Measurements from ENCODE around the gene RGS8. TPM values are rescaled to one million over a fixed set of nuclear protein-coding genes. Genes with fewer than 3 reads are reported as not detected.

RGS8 gene
- polyA plus RNA-seq, 1 of the 3 experiments (the other 2 are of a cell fraction): not detected

DNA sequence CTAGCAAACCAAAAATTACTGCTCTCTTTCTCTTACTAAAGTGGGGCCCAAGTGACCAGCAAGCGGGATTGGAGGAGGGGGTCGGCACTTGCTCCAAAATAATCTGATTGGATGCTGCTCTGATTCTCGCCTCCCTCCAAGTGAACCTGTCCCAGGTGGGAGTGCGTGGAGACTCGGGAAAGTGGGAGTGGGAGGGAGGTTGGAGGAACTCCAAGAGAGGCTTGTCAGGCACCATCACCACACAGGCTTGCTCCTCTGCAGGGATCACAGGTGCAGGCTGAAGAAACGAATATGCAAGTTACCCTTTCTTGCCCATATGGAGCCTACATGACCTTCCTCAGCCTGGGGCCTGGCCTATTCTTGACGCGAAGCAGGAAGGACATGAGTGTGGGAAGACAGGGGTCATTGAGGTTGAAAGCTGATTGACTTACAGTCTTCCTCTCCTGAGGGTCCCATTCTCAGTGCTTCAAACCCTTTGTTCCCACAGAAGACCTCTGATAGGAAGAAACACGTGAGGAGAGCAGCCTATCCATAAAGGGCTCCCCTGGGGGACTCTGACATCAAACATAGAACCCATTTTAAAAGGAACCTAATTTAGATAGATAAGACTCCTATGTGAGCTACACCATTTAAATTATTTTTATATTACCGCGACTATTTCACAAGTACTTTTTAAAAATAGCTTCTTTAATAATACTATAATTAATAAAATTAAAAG is 14.2 kb downstream of the RGS8 start:
- 63% methylated on average over 11 of the region's 11 CpGs for WGBS (ENCODE audit: low lambda C conversion rate)
- Histone ChIP-seq H2AFZ (ENCODE audit: low read depth) (no peak overlapping the region), H3K4me2 (no peak overlapping the region), H3K9me3 (no peaks in the 10 kb centered on the region), H3K27me3 (ENCODE audit: insufficient read depth) (peaks cover 12% of the 10 kb centered on the region; the same call in 1 of the 2 replicates), H3K9me2 (no peaks in the 10 kb centered on the region), H3K4me3 (ENCODE audit: low read depth in 2 of 2, low read length in 1 of 2) (no peak overlapping the region), H3K36me3 (replicated peaks in 1 of 2; ENCODE audit: control insufficient read depth in 1 of 2, insufficient read depth in 2 of 2, low read length in 1 of 2) (no peaks in the 10 kb centered on the region), H3K27ac (ENCODE audit: low read depth in 2 of 2, low read length in 1 of 2) (no peak overlapping the region), H4K20me1 (ENCODE audit: insufficient read depth) (no peaks in the 10 kb centered on the region), H3K9ac (no peak overlapping the region), H3F3A (replicated peaks; ENCODE audit: insufficient read depth) (no peaks in the 10 kb centered on the region), H3K4me1 (ENCODE audit: control insufficient read depth in 1 of 2, insufficient read depth in 2 of 2, low read depth in 1 of 2, low read length in 1 of 2) (peaks cover 0 to 18% of the 10 kb centered on the region in 2 experiments; a peak in 2 of 4 replicates), H3K79me2 (ENCODE audit: insufficient read depth) (no peaks in the 10 kb centered on the region)
- ChIA-PET CTCF (interaction anchor here (6.4 kb wide), 1 partner anchor 113 kb away, joined by 38 read pairs; no protein-coding TSS in a partner anchor), POLR2A (no interaction called here)
- no peak for TF ChIP-seq MXI1 (IDR thresholded peaks at IDR 0.05; ENCODE audit: low read depth, low read length)
- no peak for TF ChIP-seq JUND (IDR thresholded peaks at IDR 0.05)
- TF ChIP-seq, protein P1, sequence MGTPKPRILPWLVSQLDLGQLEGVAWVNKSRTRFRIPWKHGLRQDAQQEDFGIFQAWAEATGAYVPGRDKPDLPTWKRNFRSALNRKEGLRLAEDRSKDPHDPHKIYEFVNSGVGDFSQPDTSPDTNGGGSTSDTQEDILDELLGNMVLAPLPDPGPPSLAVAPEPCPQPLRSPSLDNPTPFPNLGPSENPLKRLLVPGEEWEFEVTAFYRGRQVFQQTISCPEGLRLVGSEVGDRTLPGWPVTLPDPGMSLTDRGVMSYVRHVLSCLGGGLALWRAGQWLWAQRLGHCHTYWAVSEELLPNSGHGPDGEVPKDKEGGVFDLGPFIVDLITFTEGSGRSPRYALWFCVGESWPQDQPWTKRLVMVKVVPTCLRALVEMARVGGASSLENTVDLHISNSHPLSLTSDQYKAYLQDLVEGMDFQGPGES (IDR thresholded peaks at IDR 0.05; ENCODE audit: low read depth, low read length): no peak
- no peak for TF ChIP-seq YY1 (IDR thresholded peaks at IDR 0.05; ENCODE audit: low read depth)
- DNase-seq: no peak

DNA sequence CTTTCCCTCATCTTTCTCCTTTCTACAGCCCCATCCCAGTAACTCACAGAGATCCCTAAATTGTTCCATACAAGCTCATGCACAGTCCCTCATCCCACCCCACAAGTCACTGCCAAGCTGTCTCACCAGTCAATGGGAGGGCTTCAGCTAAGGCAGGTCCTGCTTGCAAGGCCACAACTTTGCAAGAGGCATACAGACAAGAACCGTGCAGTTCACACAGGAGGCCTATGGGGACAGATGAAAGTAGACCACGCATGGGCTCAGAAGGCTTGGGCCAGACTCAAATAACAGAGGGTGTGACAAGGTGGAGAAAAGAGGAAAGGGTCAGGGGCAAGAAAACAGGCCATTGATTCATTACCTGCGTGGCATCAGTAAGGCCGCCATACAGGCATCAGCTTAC is 15.1 kb downstream of the RGS8 start:
- Histone ChIP-seq H2AFZ (ENCODE audit: low read depth) (no peak overlapping the region), H3K9me3 (no peaks in the 10 kb centered on the region), H3K4me3 (ENCODE audit: low read depth in 2 of 2, low read length in 1 of 2) (no peak overlapping the region), H4K20me1 (ENCODE audit: insufficient read depth) (no peaks in the 10 kb centered on the region), H3K27ac (ENCODE audit: low read depth in 2 of 2, low read length in 1 of 2) (no peak overlapping the region), H3K4me1 (ENCODE audit: control insufficient read depth in 1 of 2, insufficient read depth in 2 of 2, low read depth in 1 of 2, low read length in 1 of 2) (peaks cover 0 to 18% of the 10 kb centered on the region in 2 experiments; a peak in 2 of 4 replicates), H3K27me3 (ENCODE audit: insufficient read depth) (peaks cover 12% of the 10 kb centered on the region; the same call in 1 of the 2 replicates), H3K79me2 (ENCODE audit: insufficient read depth) (no peaks in the 10 kb centered on the region), H3K36me3 (replicated peaks in 1 of 2; ENCODE audit: control insufficient read depth in 1 of 2, insufficient read depth in 2 of 2, low read length in 1 of 2) (no peaks in the 10 kb centered on the region), H3K9ac (no peak overlapping the region), H3F3A (replicated peaks; ENCODE audit: insufficient read depth) (no peaks in the 10 kb centered on the region), H3K9me2 (no peaks in the 10 kb centered on the region), H3K4me2 (no peak overlapping the region)
- WGBS (ENCODE audit: low lambda C conversion rate): 84% methylated on average over 4 of the region's 4 CpGs
- no peak for DNase-seq
- ChIA-PET CTCF (interaction anchor here (1.0 to 6.4 kb wide), 3 partner anchors 8 to 114 kb away, joined by 3 to 38 read pairs (median 17); no protein-coding TSS in a partner anchor), POLR2A (no interaction called here)
- TF ChIP-seq MXI1 (IDR thresholded peaks at IDR 0.05; ENCODE audit: low read depth, low read length) (no peak), RFX5 (IDR thresholded peaks at IDR 0.05; ENCODE audit: low read length) (no peak), RAD21 (IDR thresholded peaks at IDR 0.05; ENCODE audit: low read length) (no peak), FOXJ3 (CRISPR knock-in tag; IDR thresholded peaks at IDR 0.05) (no peak), RCOR1 (IDR thresholded peaks at IDR 0.05; ENCODE audit: low read length) (no peak), EP300 (IDR thresholded peaks at IDR 0.05; ENCODE audit: borderline replicate concordance in 1 of 2, low read depth in 1 of 2, low read length in 1 of 2) (no peak)
- TF ChIP-seq, protein P2, sequence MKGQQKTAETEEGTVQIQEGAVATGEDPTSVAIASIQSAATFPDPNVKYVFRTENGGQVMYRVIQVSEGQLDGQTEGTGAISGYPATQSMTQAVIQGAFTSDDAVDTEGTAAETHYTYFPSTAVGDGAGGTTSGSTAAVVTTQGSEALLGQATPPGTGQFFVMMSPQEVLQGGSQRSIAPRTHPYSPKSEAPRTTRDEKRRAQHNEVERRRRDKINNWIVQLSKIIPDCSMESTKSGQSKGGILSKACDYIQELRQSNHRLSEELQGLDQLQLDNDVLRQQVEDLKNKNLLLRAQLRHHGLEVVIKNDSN (IDR thresholded peaks at IDR 0.05; ENCODE audit: borderline replicate concordance, low read depth): no peak
- TF ChIP-seq, protein P3, sequence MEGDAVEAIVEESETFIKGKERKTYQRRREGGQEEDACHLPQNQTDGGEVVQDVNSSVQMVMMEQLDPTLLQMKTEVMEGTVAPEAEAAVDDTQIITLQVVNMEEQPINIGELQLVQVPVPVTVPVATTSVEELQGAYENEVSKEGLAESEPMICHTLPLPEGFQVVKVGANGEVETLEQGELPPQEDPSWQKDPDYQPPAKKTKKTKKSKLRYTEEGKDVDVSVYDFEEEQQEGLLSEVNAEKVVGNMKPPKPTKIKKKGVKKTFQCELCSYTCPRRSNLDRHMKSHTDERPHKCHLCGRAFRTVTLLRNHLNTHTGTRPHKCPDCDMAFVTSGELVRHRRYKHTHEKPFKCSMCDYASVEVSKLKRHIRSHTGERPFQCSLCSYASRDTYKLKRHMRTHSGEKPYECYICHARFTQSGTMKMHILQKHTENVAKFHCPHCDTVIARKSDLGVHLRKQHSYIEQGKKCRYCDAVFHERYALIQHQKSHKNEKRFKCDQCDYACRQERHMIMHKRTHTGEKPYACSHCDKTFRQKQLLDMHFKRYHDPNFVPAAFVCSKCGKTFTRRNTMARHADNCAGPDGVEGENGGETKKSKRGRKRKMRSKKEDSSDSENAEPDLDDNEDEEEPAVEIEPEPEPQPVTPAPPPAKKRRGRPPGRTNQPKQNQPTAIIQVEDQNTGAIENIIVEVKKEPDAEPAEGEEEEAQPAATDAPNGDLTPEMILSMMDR (IDR thresholded peaks at IDR 0.05): no peak

Measured in SK-N-SH (cell line).